GM12864 (cell line): ENCODE measurements around the gene CPXM1.

Source experiments
- DNase-seq: peaks from one replicate; pipeline ENCODE4 v3.0.0-alpha.2; 2011; ENCODE audit warnings: low read depth
- H3K4me3 ChIP-seq: 2 replicates; pipeline ENCODE4 v1.5.1; 2011; ENCODE audit warnings: mild to moderate bottlenecking, low read depth, low read length, control low read depth
- CTCF ChIP-seq: IDR thresholded peaks from 2 replicates; pipeline ENCODE4 v1.5.1; 2011; ENCODE audit warnings: low read depth, mild to moderate bottlenecking, moderate library complexity, low read length, control low read depth, inconsistent platforms; ENCODE audit errors: missing control alignments

Gene CPXM1

GRCh38 chr20:2748551-2749342 is 51.7 kb downstream of the CPXM1 start:
- no peak for TF ChIP-seq CTCF
- DNase-seq, result no peak
- H3K4me3 ChIP-seq, result no peak overlapping the region

DNA sequence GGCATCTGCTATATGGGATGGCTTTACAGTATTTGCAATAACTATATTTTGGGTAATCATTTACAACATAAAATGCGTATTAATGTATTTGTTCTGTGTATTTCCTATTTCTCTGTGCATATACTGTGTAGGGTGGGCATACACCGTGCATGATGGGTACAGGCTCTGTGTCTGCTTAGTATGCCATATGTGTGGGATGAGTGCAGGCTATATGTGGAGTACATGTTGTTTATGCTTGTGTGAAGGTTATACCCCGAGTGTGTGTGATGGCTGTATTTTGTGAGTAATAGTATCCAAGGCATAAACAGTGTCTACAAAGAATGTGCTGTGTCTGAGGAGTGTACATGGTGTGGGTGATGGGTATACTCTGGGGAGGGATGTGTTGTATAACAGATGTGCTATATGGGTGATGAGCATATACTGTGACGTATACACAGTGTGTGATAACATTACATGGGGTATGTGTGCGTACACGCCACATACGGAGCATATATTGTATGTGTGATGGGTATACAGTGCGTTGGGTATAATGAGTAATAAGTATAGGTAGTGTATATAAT is 52.7 kb downstream of the CPXM1 start:
- DNase-seq, result no peak
- no peak overlapping the region for H3K4me3 ChIP-seq
- no peak for TF ChIP-seq CTCF

- no peak for TF ChIP-seq CTCF
- no peak overlapping the region for H3K4me3 ChIP-seq
- DNase-seq, result no peak
Measured at GRCh38 chr20:2746636-2747265, 53.7 kb downstream of the CPXM1 start.

- no peak for DNase-seq
- TF ChIP-seq CTCF, result no peak
- no peak overlapping the region for H3K4me3 ChIP-seq
Measured at GRCh38 chr20:2745936-2746635, 54.3 kb downstream of the CPXM1 start.

DNA sequence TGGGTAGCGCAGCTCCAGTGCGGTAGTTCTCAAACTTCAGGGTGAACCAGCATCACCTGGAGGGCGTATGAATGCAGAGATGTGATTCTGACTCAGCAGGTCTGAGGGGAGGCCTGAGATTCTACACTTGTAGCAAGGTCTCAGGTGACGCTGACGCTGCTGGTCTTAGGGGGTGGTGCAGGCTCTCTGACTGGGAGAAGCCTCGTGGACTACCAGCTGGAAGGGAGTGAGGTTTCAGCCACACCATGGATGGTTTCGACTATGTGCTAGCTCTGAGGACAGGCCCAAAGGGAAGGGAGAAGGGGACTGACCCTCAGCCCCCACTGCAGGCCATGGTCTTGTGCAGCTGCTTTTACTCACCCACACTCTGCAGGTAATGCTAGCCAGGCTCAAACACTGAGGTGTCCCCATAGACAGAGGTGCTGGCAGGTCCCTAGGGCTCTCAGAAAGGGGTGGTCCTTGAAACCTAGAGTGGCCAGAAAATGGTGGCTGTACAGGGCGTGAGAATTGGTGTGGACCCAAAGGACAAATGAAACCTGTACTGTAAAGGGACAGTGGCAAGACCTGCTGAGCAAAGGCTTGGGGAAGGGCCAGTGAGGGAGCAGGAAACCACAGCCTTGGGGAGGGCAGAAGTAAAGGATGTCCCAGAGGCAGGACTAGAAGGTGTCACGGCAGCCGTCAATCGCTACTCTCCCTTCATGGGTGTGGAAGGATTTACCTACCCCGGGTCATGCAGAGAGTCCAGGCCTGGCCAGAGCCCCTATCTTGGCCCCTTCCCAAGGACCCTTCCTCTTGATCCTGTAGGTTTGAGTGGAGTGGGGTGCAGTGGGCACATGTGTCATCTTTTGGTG is 55.1 kb downstream of the CPXM1 start:
- DNase-seq, result no peak
- TF ChIP-seq CTCF, result no peak
- H3K4me3 ChIP-seq, result no peak overlapping the region
